Subcutaneous abdominal adipose tissue (tissue), 5 donors: ENCODE data around the gene HOXC13.

Source experiments
- H3K27ac ChIP-seq: one replicate; pipeline ENCODE4 v1.7.0; 2013; ENCODE audit warnings: low read depth, mild to moderate bottlenecking, inconsistent platforms, low read length, moderate library complexity
- H3K27me3 ChIP-seq, 5 donors: one replicate each; pipeline ENCODE4 v1.7.0; 2013; ENCODE audit warnings: low read length in 5 of 5, inconsistent platforms in 1 of 5; ENCODE audit not compliant: control insufficient read depth in 5 of 5, insufficient read depth in 4 of 5
- H3K36me3 ChIP-seq, 5 donors: one replicate each; pipeline ENCODE4 v1.7.0; 2013; ENCODE audit warnings: low read length in 5 of 5; ENCODE audit not compliant: control insufficient read depth in 5 of 5, insufficient read depth in 5 of 5
- H3K4me1 ChIP-seq, 5 donors: one replicate each; pipeline ENCODE4 v1.7.0; 2013; ENCODE audit warnings: low read length in 5 of 5, mild to moderate bottlenecking in 3 of 5, moderate library complexity in 1 of 5; ENCODE audit not compliant: control insufficient read depth in 5 of 5, insufficient read depth in 5 of 5
- H3K4me3 ChIP-seq, 5 donors: one replicate each; pipeline ENCODE4 v1.7.0; 2013; ENCODE audit warnings: low read length in 5 of 5, low read depth in 1 of 5
- H3K9ac ChIP-seq, 5 donors: one replicate each; pipeline ENCODE4 v1.7.0; 2013; ENCODE audit warnings: low read length in 5 of 5, mild to moderate bottlenecking in 4 of 5, moderate library complexity in 3 of 5
- H3K9me3 ChIP-seq, 5 donors: one replicate each; pipeline ENCODE4 v1.7.0; 2013; ENCODE audit warnings: low read length in 5 of 5; ENCODE audit not compliant: control insufficient read depth in 5 of 5
- donor health status: healthy.
- donor health status: healthy.
- donor health status: healthy.
- donor health status: healthy.
- donor health status: healthy.

HOXC13 gene

DNA sequence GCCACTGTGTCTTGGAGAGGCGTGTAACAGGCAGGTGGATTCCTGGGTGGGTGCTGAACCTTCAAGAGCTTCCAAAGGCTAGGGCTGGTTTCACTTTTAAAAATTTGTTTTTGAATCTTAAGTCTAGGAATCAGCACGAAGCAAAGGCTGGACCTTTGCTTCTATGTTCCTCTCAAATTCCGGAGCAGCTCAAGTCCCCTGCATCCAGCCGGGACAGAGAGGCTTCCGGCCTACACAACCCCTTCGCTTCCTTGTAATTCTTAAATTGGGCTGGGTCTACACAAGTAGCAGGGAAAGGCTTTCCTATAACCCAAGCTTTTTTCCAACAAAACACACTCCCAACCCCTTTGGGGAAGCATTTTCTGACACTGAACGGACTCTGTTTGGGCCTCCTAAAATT is 24.4 kb downstream of the HOXC13 start:
- Histone ChIP-seq H3K27me3 (peaks cover 87 to 100% (median 92%) of the 10 kb centered on the region in 5 donors), H3K4me3 (no peak overlapping the region), H3K4me1 (peaks cover 0 to 17% (median 15%) of the 10 kb centered on the region in 5 donors), H3K36me3 (no peaks in the 10 kb centered on the region), H3K9ac (no peak overlapping the region), H3K9me3 (peaks cover 0 to 2% (median 0%) of the 10 kb centered on the region in 5 donors), H3K27ac (no peak overlapping the region)

DNA sequence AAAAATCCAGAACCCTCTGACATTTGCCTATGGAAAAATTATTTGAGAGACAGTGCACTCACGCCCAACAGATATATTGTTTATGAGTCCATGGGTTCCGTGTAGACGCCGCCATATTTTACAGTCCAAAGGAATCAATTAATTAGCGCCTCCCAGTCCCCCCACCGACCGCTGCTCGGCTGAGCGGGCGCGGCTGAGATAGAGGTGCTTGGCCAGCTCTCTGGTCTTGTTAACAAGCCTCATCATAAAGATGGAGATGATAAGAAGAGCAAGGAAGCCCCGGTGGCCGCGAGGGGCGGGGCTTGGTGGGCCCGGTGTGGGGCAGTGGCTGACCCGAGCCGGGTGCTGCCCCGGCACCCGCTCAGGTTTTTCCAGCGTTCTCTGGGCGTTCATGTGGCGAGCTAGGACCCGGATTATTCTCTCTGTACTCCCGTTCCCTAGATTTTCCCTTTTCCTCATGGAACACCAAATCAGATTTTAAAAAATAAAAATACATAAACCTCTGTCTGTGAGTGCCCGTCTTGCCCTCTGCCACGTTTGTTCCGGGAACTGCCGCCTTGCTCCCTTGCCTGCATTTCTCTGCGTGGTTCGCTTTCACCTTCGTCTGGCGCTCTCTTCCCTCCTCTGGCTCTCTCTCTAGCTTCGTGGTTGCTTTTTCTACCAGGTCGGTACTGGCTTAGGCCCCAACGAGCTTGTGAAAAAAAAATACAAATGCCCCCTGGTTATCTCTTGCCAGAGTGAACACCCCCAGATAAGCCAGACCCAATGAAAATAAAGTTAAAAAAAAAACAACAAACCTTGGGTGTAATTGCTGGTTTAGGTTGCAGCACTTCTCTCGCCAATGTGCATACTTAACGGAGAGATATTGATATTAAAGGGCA is 25.0 kb downstream of the HOXC13 start:
- no peak overlapping the region for H3K9ac ChIP-seq
- no peak overlapping the region for H3K27ac ChIP-seq
- peaks cover 85 to 100% (median 88%) of the 10 kb centered on the region in 5 donors for H3K27me3 ChIP-seq

DNA sequence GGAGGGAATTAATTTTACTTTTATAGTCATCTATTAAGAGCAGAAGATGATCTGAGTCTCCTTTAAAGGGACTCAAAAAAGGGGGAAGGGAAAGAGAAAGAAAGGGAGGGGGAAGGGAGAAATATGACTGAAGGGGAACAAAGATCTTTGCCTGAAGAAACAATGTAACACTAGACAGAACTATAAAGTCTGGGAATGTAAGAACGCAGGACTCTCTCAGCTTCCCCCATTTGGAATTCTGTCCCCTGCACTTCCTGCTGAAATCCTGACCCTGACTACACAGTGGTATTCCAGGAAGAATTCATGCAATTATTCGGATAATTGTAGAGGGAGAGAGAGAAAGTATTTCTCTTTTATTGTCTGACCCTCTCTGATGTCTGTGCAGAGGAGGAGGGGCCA is 25.7 kb downstream of the HOXC13 start:
- H3K9me3 ChIP-seq, result peaks cover 0 to 2% (median 0%) of the 10 kb centered on the region in 5 donors
- no peak overlapping the region for H3K9ac ChIP-seq
- peaks cover 0 to 17% (median 15%) of the 10 kb centered on the region in 5 donors for H3K4me1 ChIP-seq
- H3K27ac ChIP-seq, result no peak overlapping the region
- no peaks in the 10 kb centered on the region for H3K36me3 ChIP-seq
- H3K4me3 ChIP-seq, result no peak overlapping the region
- peaks cover 85 to 100% (median 90%) of the 10 kb centered on the region in 5 donors for H3K27me3 ChIP-seq

More for the DNA sequence above, 25.0 kb downstream of the HOXC13 start:
- Histone ChIP-seq H3K4me3 (no peak overlapping the region), H3K9me3 (peaks cover 0 to 2% (median 0%) of the 10 kb centered on the region in 5 donors), H3K36me3 (no peaks in the 10 kb centered on the region), H3K4me1 (peaks cover 0 to 17% (median 15%) of the 10 kb centered on the region in 5 donors)

DNA sequence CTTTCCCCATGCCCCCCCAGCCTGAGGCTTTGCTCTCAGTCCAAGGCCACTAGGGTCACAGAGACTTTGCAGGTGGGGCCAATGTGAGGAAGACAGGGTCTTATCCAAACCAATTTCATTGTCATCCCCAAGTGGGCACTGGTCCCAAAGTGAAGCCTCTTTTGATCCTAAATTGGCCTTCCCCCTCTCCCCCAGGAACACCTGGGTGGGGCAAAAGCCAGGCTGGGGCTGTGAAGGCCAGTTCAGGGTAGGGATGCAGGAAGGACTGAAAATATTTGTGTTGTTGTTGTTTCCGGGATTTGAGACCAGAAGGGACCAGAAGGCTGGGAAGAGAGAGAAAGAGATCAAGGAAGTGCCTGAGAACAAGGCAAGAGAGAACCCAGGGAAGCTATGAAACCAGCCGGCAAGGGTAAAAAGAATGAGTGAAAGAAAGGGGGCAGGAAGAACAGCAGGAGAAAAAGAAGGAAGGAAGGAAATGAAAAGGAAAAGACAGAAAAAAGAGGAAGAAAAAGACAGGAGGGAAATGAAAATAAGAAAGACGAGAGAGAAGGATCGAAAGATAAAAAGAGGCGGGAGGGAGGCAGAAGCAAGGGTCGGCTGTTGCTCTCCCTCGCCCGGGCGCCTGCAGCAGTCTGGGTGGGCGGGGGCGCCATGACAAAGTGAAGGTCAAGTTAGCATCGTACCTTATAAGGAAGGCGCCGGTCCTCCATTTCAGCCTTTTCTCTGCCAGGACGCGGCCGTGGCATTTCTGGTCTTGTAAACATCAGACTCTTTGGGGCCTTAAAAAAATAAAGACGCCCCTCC is 26.9 kb downstream of the HOXC13 start:
- Histone ChIP-seq H3K4me1 (peaks cover 0 to 17% (median 15%) of the 10 kb centered on the region in 5 donors), H3K9ac (no peak overlapping the region), H3K27ac (no peak overlapping the region), H3K4me3 (no peak overlapping the region), H3K9me3 (peaks cover 0 to under 1% (median 0%) of the 10 kb centered on the region in 5 donors), H3K27me3 (peaks cover 83 to 100% (median 89%) of the 10 kb centered on the region in 5 donors), H3K36me3 (no peaks in the 10 kb centered on the region)

DNA sequence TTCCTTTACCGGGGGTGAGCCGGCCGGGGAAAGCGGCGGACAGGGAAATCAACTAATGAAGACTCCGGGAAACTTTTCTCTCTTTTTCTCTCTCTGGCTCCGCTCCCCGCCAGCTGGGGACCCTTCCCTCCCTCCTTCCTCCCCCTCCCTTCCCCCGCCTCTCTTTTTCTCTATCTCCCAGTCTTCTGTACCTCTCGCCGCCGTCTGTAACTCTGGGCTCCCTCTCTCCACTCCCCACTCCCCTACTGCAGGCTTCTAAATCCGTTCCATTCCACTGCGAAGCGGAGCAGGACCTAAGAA is 27.4 kb downstream of the HOXC13 start:
- Histone ChIP-seq H3K9me3 (no peaks in the 10 kb centered on the region), H3K27ac (no peak overlapping the region), H3K4me3 (peak overlapping the region in 1 of 5 donors; percentile 17), H3K36me3 (no peaks in the 10 kb centered on the region), H3K4me1 (peaks cover 0 to 14% (median 12%) of the 10 kb centered on the region in 5 donors), H3K9ac (no peak overlapping the region), H3K27me3 (peaks cover 81 to 100% (median 90%) of the 10 kb centered on the region in 5 donors)

DNA sequence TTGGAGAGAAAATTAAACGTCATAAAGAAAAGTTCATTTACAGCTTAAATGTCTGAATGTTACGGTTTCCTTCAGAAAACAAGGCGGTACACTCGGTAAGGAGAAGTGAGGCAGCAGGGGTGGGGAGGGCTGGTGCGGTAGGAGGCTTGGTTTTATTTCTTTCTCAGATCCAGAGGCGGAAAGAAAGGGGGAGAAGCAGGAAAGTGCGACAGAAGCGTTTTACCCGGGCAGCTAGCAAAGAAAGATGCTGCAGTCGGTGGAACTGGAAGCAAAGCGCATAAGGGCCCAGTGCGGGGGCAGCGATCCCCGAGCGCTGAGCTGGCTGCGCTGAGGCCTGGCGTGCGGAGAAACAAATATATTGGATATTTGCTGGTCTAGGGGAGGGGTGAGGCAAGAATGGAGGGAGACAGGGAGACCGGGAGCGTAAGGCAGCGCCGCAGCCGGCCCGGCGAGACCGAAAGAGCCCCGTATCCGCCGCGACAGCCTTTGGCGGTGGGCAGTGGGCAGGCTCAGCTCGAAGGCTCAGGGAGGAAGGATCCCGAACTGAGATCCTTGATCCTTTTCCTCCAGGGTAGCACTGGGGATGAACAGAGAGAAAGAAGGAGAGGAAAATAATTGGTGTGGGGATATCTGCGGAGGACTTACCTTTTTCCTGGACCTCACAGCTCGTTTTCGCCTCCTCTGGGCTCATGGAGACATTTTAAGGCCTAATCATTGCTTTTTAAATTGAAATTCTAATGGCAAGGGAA is 27.9 kb downstream of the HOXC13 start:
- peaks cover 77 to 100% (median 90%) of the 10 kb centered on the region in 5 donors for H3K27me3 ChIP-seq
- H3K4me3 ChIP-seq, result peak overlapping the region in 2 of 5 donors; percentile 9 to 17
- H3K27ac ChIP-seq, result no peak overlapping the region
- H3K9me3 ChIP-seq, result no peaks in the 10 kb centered on the region
- H3K36me3 ChIP-seq, result no peaks in the 10 kb centered on the region
- H3K9ac ChIP-seq, result no peak overlapping the region
- H3K4me1 ChIP-seq, result peaks cover 0 to 13% (median 8%) of the 10 kb centered on the region in 5 donors

DNA sequence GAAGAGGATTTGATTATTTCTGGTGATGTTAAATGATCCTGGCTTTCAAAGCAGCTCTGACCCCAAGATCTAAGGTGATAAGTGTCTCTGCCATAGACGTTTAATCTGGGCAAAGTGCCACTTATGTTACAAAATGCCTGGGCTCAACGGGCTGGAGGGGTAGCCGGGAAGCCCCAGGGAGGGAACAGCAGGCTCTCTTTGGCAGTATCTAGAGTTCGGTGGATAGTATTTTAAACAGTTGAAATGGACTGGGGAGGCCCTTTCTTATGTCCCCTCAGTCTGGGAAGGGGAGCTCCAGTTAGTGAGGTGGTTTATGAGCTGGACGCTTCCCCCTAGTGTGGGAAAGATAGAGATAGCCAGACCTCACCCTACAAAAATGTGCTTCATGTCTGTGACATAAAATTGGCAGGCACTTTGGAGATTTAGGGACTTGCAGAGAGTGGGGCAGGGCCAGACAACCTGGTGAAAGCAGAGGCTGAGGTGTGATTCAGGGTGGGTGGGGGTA is 28.8 kb downstream of the HOXC13 start:
- Histone ChIP-seq H3K36me3 (no peaks in the 10 kb centered on the region), H3K4me1 (peaks cover 0 to 13% (median 8%) of the 10 kb centered on the region in 5 donors), H3K27me3 (peaks cover 77 to 100% (median 90%) of the 10 kb centered on the region in 5 donors), H3K27ac (no peak overlapping the region), H3K9ac (no peak overlapping the region), H3K4me3 (no peak overlapping the region), H3K9me3 (no peaks in the 10 kb centered on the region)

DNA sequence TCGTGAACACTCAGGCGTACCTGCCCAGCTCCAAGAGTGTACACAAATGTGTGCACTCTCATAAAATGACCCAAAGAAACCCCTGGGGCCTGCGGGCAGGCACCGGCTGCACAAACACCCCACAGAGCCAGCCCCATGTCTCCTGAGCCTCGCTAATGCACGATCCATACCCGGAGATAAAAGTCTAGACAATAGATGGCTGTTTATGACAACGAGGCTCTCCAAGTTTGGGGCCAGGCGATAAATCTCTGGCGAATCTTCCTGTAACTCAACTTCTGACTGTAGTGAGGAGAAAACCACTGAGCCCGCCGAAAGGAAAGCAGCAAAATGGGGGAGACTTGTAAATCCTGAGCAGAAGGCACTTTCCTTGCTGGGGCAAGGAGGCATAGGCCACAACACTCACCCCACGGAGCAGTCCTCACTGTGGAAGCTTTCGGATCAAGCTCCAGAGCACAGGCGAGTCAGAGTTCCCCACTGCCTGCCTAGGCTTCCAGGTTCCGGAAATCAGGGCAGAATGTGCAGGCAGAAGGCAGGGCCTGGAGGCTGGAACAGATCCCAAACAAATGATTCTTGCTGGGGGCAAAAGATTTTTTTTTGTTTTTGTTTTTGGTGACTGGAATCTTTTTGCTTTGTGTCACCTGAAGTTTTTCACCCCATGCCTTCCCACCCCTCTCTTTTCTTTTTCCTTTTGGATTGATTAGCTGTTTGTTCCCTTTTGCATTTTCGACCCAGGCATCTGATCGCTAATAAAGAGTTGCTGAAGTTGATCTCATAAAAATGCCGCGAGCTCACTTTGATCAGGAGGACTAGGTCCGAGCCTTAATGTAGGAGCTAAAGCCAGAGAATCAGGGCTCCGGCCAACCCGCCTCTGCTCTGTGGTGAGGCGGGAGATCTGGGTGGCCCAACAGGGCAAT is 29.8 kb downstream of the HOXC13 start:
- H3K27me3 ChIP-seq, result peaks cover 77 to 100% (median 89%) of the 10 kb centered on the region in 5 donors
- no peaks in the 10 kb centered on the region for H3K36me3 ChIP-seq
- H3K9ac ChIP-seq, result no peak overlapping the region
- H3K4me1 ChIP-seq, result peaks cover 0 to 20% (median 14%) of the 10 kb centered on the region in 5 donors
- H3K4me3 ChIP-seq, result no peak overlapping the region
- no peak overlapping the region for H3K27ac ChIP-seq
- peaks cover 0 to 4% (median 0%) of the 10 kb centered on the region in 5 donors for H3K9me3 ChIP-seq
